Forelimb muscle (tissue), 1 donor: ENCODE measurements around the gene CDC42BPB. TPM values are rescaled to one million over a fixed set of nuclear protein-coding genes. Genes with fewer than 3 reads are reported as not detected.

Experiments used
- DNase-seq: peaks from one replicate; pipeline ENCODE4 v3.0.0-alpha.2; 2013; ENCODE audit warnings: low read depth
- polyA plus RNA-seq: library from polyadenylated mRNA; unstranded; fragments of 120-200 nt; gene quantifications from one replicate; pipeline ENCODE4 v1.2.1, GENCODE V29; 2013; ENCODE audit not compliant: insufficient read length

CDC42BPB gene
- polyA plus RNA-seq, 1 donor: 50.8 TPM

GRCh38 chr14:103019826-103020225, 37.5 kb downstream of the CDC42BPB start:
- DNase-seq: no peak

GRCh38 chr14:103019236-103019635, 38.1 kb downstream of the CDC42BPB start:
- no peak for DNase-seq

- DNase-seq: no peak
Observed at GRCh38 chr14:103016594-103016993, 40.8 kb downstream of the CDC42BPB start.

GRCh38 chr14:103016071-103016470, 41.3 kb downstream of the CDC42BPB start:
- no peak for DNase-seq

GRCh38 chr14:103015426-103015825, 41.9 kb downstream of the CDC42BPB start:
- no peak for DNase-seq

- no peak for DNase-seq
Observed at GRCh38 chr14:103014466-103015228, 42.7 kb downstream of the CDC42BPB start.

- DNase-seq: no peak
Observed at GRCh38 chr14:103013028-103013427, 44.3 kb downstream of the CDC42BPB start.

GRCh38 chr14:103009559-103009958, 47.8 kb downstream of the CDC42BPB start:
- DNase-seq: no peak

GRCh38 chr14:103008768-103009357, 48.5 kb downstream of the CDC42BPB start:
- DNase-seq: no peak

GRCh38 chr14:103008126-103008525, 49.2 kb downstream of the CDC42BPB start:
- no peak for DNase-seq

- no peak for DNase-seq
Observed at GRCh38 chr14:103007555-103007954, 49.8 kb downstream of the CDC42BPB start.

- no peak for DNase-seq
Observed at GRCh38 chr14:103006991-103007520, 50.3 kb downstream of the CDC42BPB start.

GRCh38 chr14:103006106-103006505, 51.2 kb downstream of the CDC42BPB start:
- DNase-seq: no peak

- no peak for DNase-seq
Observed at GRCh38 chr14:103003850-103004249, 53.5 kb downstream of the CDC42BPB start.

- DNase-seq: no peak
Observed at GRCh38 chr14:103003351-103003615, 54.1 kb downstream of the CDC42BPB start.

GRCh38 chr14:103002578-103003350, 54.6 kb downstream of the CDC42BPB start:
- DNase-seq: no peak

GRCh38 chr14:103001651-103002396, 55.5 kb downstream of the CDC42BPB start:
- no peak for DNase-seq

- no peak for DNase-seq
Observed at GRCh38 chr14:103001226-103001625, 56.1 kb downstream of the CDC42BPB start.

GRCh38 chr14:103000291-103000921, 56.9 kb downstream of the CDC42BPB start:
- DNase-seq: no peak

GRCh38 chr14:102999227-102999895, 58.0 kb downstream of the CDC42BPB start:
- no peak for DNase-seq

GRCh38 chr14:102998393-102998792, 59.0 kb downstream of the CDC42BPB start:
- no peak for DNase-seq
